Nephron progenitor cell (in vitro differentiated cells): ENCODE data around the gene MCF2L2.

Experiments
- DNase-seq: peaks from one replicate; pipeline ENCODE4 v3.0.0; 2021
- H3K27ac Mint-ChIP-seq: 2 replicates; pipeline ENCODE4 v1.8.0; 2021; ENCODE audit warnings: mild to moderate bottlenecking, moderate library complexity, mixed read lengths
- H3K27me3 Mint-ChIP-seq: 2 replicates; pipeline ENCODE4 v1.8.0; 2021; ENCODE audit warnings: mild to moderate bottlenecking, low read depth, mixed read lengths; ENCODE audit not compliant: poor library complexity
- H3K36me3 Mint-ChIP-seq: 2 replicates; pipeline ENCODE4 v1.8.0; 2021; ENCODE audit warnings: low read depth, mixed read lengths
- H3K4me1 Mint-ChIP-seq: 2 replicates; pipeline ENCODE4 v1.8.0; 2021; ENCODE audit warnings: mixed read lengths
- H3K4me3 Mint-ChIP-seq: 2 replicates; pipeline ENCODE4 v1.8.0; 2021; ENCODE audit warnings: mild to moderate bottlenecking, moderate library complexity, mixed read lengths
- H3K9me3 Mint-ChIP-seq: 2 replicates; pipeline ENCODE4 v1.8.0; 2021; ENCODE audit warnings: mild to moderate bottlenecking, moderate library complexity, mixed read lengths
- CTCF ChIP-seq: fragments of 200-600 bp; sonication (generic); IDR thresholded peaks from 2 replicates; pipeline ENCODE4 v1.5.0; 2021; ENCODE audit warnings: antibody characterized with exemption

MCF2L2 gene

GRCh38 chr3:183281126-183281797, 147.2 kb downstream of the MCF2L2 start:
- H3K27me3 Mint-ChIP-seq = peaks cover 15% of the 10 kb centered on the region
- H3K36me3 Mint-ChIP-seq = no peaks in the 10 kb centered on the region

GRCh38 chr3:183279371-183279770, 149.0 kb downstream of the MCF2L2 start:
- Mint-ChIP-seq H3K9me3 (no peaks in the 10 kb centered on the region), H3K27me3 (peaks cover 11% of the 10 kb centered on the region), H3K4me1 (no peaks in the 10 kb centered on the region), H3K36me3 (no peaks in the 10 kb centered on the region), H3K4me3 (no peak overlapping the region), H3K27ac (no peak overlapping the region)
- no peak for TF ChIP-seq CTCF
- DNase-seq = no peak

More at GRCh38 chr3:183281126-183281797, 147.2 kb downstream of the MCF2L2 start:
- no peaks in the 10 kb centered on the region for H3K4me1 Mint-ChIP-seq
- TF ChIP-seq CTCF = no peak
- no peak overlapping the region for H3K4me3 Mint-ChIP-seq
- H3K27ac Mint-ChIP-seq = no peak overlapping the region
- no peak for DNase-seq
- H3K9me3 Mint-ChIP-seq = no peaks in the 10 kb centered on the region

- DNase-seq = no peak
- Mint-ChIP-seq H3K36me3 (peaks cover under 1% of the 10 kb centered on the region), H3K4me3 (no peak overlapping the region), H3K27me3 (peaks cover 11% of the 10 kb centered on the region), H3K4me1 (no peaks in the 10 kb centered on the region), H3K27ac (no peak overlapping the region), H3K9me3 (no peaks in the 10 kb centered on the region)
- no peak for TF ChIP-seq CTCF
Measured at GRCh38 chr3:183278479-183279088, 149.8 kb downstream of the MCF2L2 start.

GRCh38 chr3:183277260-183277659, 151.2 kb downstream of the MCF2L2 start:
- Mint-ChIP-seq H3K27me3 (peaks cover 8% of the 10 kb centered on the region), H3K9me3 (no peaks in the 10 kb centered on the region), H3K27ac (no peak overlapping the region), H3K36me3 (peaks cover 5% of the 10 kb centered on the region), H3K4me1 (no peaks in the 10 kb centered on the region), H3K4me3 (no peak overlapping the region)
- no peak for TF ChIP-seq CTCF
- DNase-seq = no peak

- H3K27ac Mint-ChIP-seq = peak overlapping the region; percentile 84
- no peaks in the 10 kb centered on the region for H3K4me1 Mint-ChIP-seq
- no peak overlapping the region for H3K4me3 Mint-ChIP-seq
- H3K36me3 Mint-ChIP-seq = peaks cover 9% of the 10 kb centered on the region
- H3K9me3 Mint-ChIP-seq = no peaks in the 10 kb centered on the region
- TF ChIP-seq CTCF = no peak
- DNase-seq = no peak
- no peaks in the 10 kb centered on the region for H3K27me3 Mint-ChIP-seq
Measured at GRCh38 chr3:183275937-183276336, 152.5 kb downstream of the MCF2L2 start.

- H3K27ac Mint-ChIP-seq = peak overlapping the region; percentile 84
- no peaks in the 10 kb centered on the region for H3K27me3 Mint-ChIP-seq
- TF ChIP-seq CTCF = no peak
- DNase-seq = no peak
- no peaks in the 10 kb centered on the region for H3K4me1 Mint-ChIP-seq
- peaks cover 12% of the 10 kb centered on the region for H3K36me3 Mint-ChIP-seq
- H3K9me3 Mint-ChIP-seq = no peaks in the 10 kb centered on the region
- no peak overlapping the region for H3K4me3 Mint-ChIP-seq
Measured at GRCh38 chr3:183275418-183275817, 153.0 kb downstream of the MCF2L2 start.
